Measurements from ENCODE around the gene IL22RA2.
A peak's percentile ranks its signal among the peaks of the same experiment; 100 is the strongest.
"Not testable (repeated sequence)": the region's sequence is repeated elsewhere in the genome, so short reads cannot be mapped to it uniquely, and the experiment has no call there.

Gene IL22RA2

GRCh38 chr6:137119196-137120104 lies 54.0 kb downstream of the IL22RA2 start:
- DNase-seq = no peak

- no peak for DNase-seq
Measured at GRCh38 chr6:137117581-137117980, 55.9 kb downstream of the IL22RA2 start.

- no peak for DNase-seq
Measured at GRCh38 chr6:137116807-137117206, 56.6 kb downstream of the IL22RA2 start.

- no peak for DNase-seq
Measured at GRCh38 chr6:137115658-137116057, 57.8 kb downstream of the IL22RA2 start.

- DNase-seq = no peak
Measured at GRCh38 chr6:137112067-137112355, 61.4 kb downstream of the IL22RA2 start.

- DNase-seq = no peak
Measured at GRCh38 chr6:137111296-137112066, 62.0 kb downstream of the IL22RA2 start.

GRCh38 chr6:137107767-137108105 lies 65.7 kb downstream of the IL22RA2 start:
- DNase-seq = no peak

GRCh38 chr6:137107047-137107766 lies 66.2 kb downstream of the IL22RA2 start:
- not testable (repeated sequence) for DNase-seq

GRCh38 chr6:137106183-137106582 lies 67.3 kb downstream of the IL22RA2 start:
- no peak for DNase-seq

- no peak for DNase-seq
Measured at GRCh38 chr6:137105375-137105774, 68.1 kb downstream of the IL22RA2 start.

GRCh38 chr6:137104926-137105325 lies 68.5 kb downstream of the IL22RA2 start:
- no peak for DNase-seq

GRCh38 chr6:137102851-137103492 lies 70.5 kb downstream of the IL22RA2 start:
- DNase-seq = no peak

- DNase-seq = no peak
Measured at GRCh38 chr6:137102050-137102848, 71.2 kb downstream of the IL22RA2 start.

GRCh38 chr6:137099689-137100403 lies 73.6 kb downstream of the IL22RA2 start:
- no peak for DNase-seq

- no peak for DNase-seq
Measured at GRCh38 chr6:137097526-137097925, 75.9 kb downstream of the IL22RA2 start.

- no peak for DNase-seq
Measured at GRCh38 chr6:137097057-137097456, 76.4 kb downstream of the IL22RA2 start.

- DNase-seq = no peak
Measured at GRCh38 chr6:137095651-137096238, 77.7 kb downstream of the IL22RA2 start.

GRCh38 chr6:137095093-137095492 lies 78.4 kb downstream of the IL22RA2 start:
- no peak for DNase-seq

- DNase-seq = peak; percentile 33
Measured at GRCh38 chr6:137094411-137095008, 78.9 kb downstream of the IL22RA2 start.

Measured in effector CD4-positive, alpha-beta T cell (primary cell).